Right lobe of liver (tissue), 4 donors: Measurements from ENCODE around the gene PPCS.

Experiments used
- POLR2A ChIP-seq: fragments of 450-650 bp; IDR thresholded peaks from one replicate; pipeline ENCODE4 v1.6.1; 2017; ENCODE audit warnings: antibody characterized with exemption, mild to moderate bottlenecking
- TF ChIP-seq, protein P1 (sequence below), 4 donors: fragments of 200-600 bp in 3 of 4; fragments of 450-650 bp in 1 of 4; IDR thresholded peaks; one replicate each; pipeline versions ENCODE4 v1.5.1 to v1.8.0; 2016 to 2022; ENCODE audit warnings: antibody characterized with exemption in 4 of 4, mild to moderate bottlenecking in 2 of 4
- donor health status: DM: no; HTN: no; CAD: no.
- donor health status: DM: no; HTN: no; CAD: no.
- donor health status: DM: no; HTN: yes; CAD: no.

- no peak for TF ChIP-seq POLR2A
- TF ChIP-seq, protein P1, sequence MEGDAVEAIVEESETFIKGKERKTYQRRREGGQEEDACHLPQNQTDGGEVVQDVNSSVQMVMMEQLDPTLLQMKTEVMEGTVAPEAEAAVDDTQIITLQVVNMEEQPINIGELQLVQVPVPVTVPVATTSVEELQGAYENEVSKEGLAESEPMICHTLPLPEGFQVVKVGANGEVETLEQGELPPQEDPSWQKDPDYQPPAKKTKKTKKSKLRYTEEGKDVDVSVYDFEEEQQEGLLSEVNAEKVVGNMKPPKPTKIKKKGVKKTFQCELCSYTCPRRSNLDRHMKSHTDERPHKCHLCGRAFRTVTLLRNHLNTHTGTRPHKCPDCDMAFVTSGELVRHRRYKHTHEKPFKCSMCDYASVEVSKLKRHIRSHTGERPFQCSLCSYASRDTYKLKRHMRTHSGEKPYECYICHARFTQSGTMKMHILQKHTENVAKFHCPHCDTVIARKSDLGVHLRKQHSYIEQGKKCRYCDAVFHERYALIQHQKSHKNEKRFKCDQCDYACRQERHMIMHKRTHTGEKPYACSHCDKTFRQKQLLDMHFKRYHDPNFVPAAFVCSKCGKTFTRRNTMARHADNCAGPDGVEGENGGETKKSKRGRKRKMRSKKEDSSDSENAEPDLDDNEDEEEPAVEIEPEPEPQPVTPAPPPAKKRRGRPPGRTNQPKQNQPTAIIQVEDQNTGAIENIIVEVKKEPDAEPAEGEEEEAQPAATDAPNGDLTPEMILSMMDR (IDR thresholded peaks at IDR 0.05): no peak
These were observed 3.0 kb upstream of the PPCS start for GRCh38 chr1:42453386-42453785.
